Activated naive CD8-positive, alpha-beta T cell treated with anti-CD3 and anti-CD28 coated beads, Interleukin-2, amount 50 U/mL, for 24 hours (primary cell): Measurements from ENCODE around the gene DGKE.

Experiments used
- ATAC-seq: fragments of 150-1000 bp; cut with Tn5 transposase; one replicate; pipeline ENCODE4 v1.10.0; 2021
- DNase-seq: peaks from one replicate; pipeline ENCODE4 v3.0.0; 2021
- H3K27ac Mint-ChIP-seq: one replicate; pipeline ENCODE4 v1.8.0; 2021; ENCODE audit warnings: mild to moderate bottlenecking, mixed read lengths
- H3K27me3 Mint-ChIP-seq: one replicate; pipeline ENCODE4 v1.8.0; 2021; ENCODE audit warnings: mixed read lengths
- H3K36me3 Mint-ChIP-seq: one replicate; pipeline ENCODE4 v1.8.0; 2021; ENCODE audit warnings: low read depth, mixed read lengths
- H3K4me1 Mint-ChIP-seq: one replicate; pipeline ENCODE4 v1.8.0; 2021; ENCODE audit warnings: mixed read lengths
- H3K4me3 Mint-ChIP-seq: one replicate; pipeline ENCODE4 v1.8.0; 2021; ENCODE audit warnings: mild to moderate bottlenecking, moderate library complexity, mixed read lengths
- H3K9me3 Mint-ChIP-seq: one replicate; pipeline ENCODE4 v1.8.0; 2021; ENCODE audit warnings: mixed read lengths

DGKE gene

GRCh38 chr17:56884483-56885311, 50.7 kb downstream of the DGKE start:
- Mint-ChIP-seq H3K4me1 (peaks cover 3% of the 10 kb centered on the region), H3K4me3 (no peak overlapping the region), H3K9me3 (peaks cover 16% of the 10 kb centered on the region), H3K36me3 (peaks cover 34% of the 10 kb centered on the region), H3K27me3 (no peaks in the 10 kb centered on the region), H3K27ac (no peak overlapping the region)
- DNase-seq (no peak), ATAC-seq (peak; percentile 47)

GRCh38 chr17:56885312-56885657, 51.3 kb downstream of the DGKE start:
- H3K36me3 Mint-ChIP-seq, result peaks cover 40% of the 10 kb centered on the region
- no peak for ATAC-seq

GRCh38 chr17:56886288-56886731, 52.4 kb downstream of the DGKE start:
- H3K27ac Mint-ChIP-seq, result peak overlapping the region; percentile 44
- no peak for ATAC-seq
- H3K27me3 Mint-ChIP-seq, result no peaks in the 10 kb centered on the region
- H3K4me3 Mint-ChIP-seq, result no peak overlapping the region
- DNase-seq, result no peak
- peaks cover 3% of the 10 kb centered on the region for H3K4me1 Mint-ChIP-seq
- H3K36me3 Mint-ChIP-seq, result peaks cover 48% of the 10 kb centered on the region
- peaks cover 16% of the 10 kb centered on the region for H3K9me3 Mint-ChIP-seq

More at GRCh38 chr17:56885312-56885657, 51.3 kb downstream of the DGKE start:
- Mint-ChIP-seq H3K4me3 (no peak overlapping the region), H3K4me1 (peaks cover 3% of the 10 kb centered on the region), H3K9me3 (peaks cover 16% of the 10 kb centered on the region), H3K27ac (no peak overlapping the region), H3K27me3 (no peaks in the 10 kb centered on the region)
- DNase-seq, result no peak

GRCh38 chr17:56887105-56887504, 53.2 kb downstream of the DGKE start:
- Mint-ChIP-seq H3K27ac (no peak overlapping the region), H3K36me3 (peaks cover 52% of the 10 kb centered on the region), H3K27me3 (no peaks in the 10 kb centered on the region), H3K4me1 (peaks cover 3% of the 10 kb centered on the region), H3K4me3 (no peak overlapping the region), H3K9me3 (peaks cover 16% of the 10 kb centered on the region)
- no peak for DNase-seq
- no peak for ATAC-seq

GRCh38 chr17:56887552-56888467, 53.9 kb downstream of the DGKE start:
- H3K27me3 Mint-ChIP-seq, result no peaks in the 10 kb centered on the region
- peaks cover 16% of the 10 kb centered on the region for H3K9me3 Mint-ChIP-seq
- H3K4me3 Mint-ChIP-seq, result no peak overlapping the region
- no peak for DNase-seq
- H3K36me3 Mint-ChIP-seq, result peaks cover 59% of the 10 kb centered on the region
- ATAC-seq, result no peak
- H3K4me1 Mint-ChIP-seq, result peaks cover 3% of the 10 kb centered on the region
- H3K27ac Mint-ChIP-seq, result no peak overlapping the region

GRCh38 chr17:56890390-56890789, 56.4 kb downstream of the DGKE start:
- Mint-ChIP-seq H3K27me3 (no peaks in the 10 kb centered on the region), H3K9me3 (peaks cover 16% of the 10 kb centered on the region), H3K36me3 (peaks cover 79% of the 10 kb centered on the region), H3K27ac (no peak overlapping the region), H3K4me1 (no peaks in the 10 kb centered on the region), H3K4me3 (no peak overlapping the region)
- DNase-seq (no peak), ATAC-seq (no peak)

- H3K4me1 Mint-ChIP-seq, result no peaks in the 10 kb centered on the region
- ATAC-seq (no peak), DNase-seq (no peak)
- no peak overlapping the region for H3K4me3 Mint-ChIP-seq
- no peak overlapping the region for H3K27ac Mint-ChIP-seq
- H3K9me3 Mint-ChIP-seq, result peaks cover 16% of the 10 kb centered on the region
- peaks cover 82% of the 10 kb centered on the region for H3K36me3 Mint-ChIP-seq
- no peaks in the 10 kb centered on the region for H3K27me3 Mint-ChIP-seq
These were observed 57.1 kb downstream of the DGKE start for GRCh38 chr17:56890906-56891674.

GRCh38 chr17:56891751-56892150, 57.8 kb downstream of the DGKE start:
- Mint-ChIP-seq H3K9me3 (peaks cover 16% of the 10 kb centered on the region), H3K27me3 (no peaks in the 10 kb centered on the region), H3K4me3 (no peak overlapping the region), H3K4me1 (no peaks in the 10 kb centered on the region), H3K27ac (no peak overlapping the region), H3K36me3 (peaks cover 77% of the 10 kb centered on the region)
- ATAC-seq (peak; percentile 48), DNase-seq (peak; percentile 68)

- ATAC-seq (no peak), DNase-seq (no peak)
- Mint-ChIP-seq H3K4me1 (no peaks in the 10 kb centered on the region), H3K36me3 (peaks cover 72% of the 10 kb centered on the region), H3K9me3 (peaks cover 13% of the 10 kb centered on the region), H3K4me3 (no peak overlapping the region), H3K27ac (no peak overlapping the region), H3K27me3 (no peaks in the 10 kb centered on the region)
These were observed 58.4 kb downstream of the DGKE start for GRCh38 chr17:56892333-56892732.

GRCh38 chr17:56893503-56893902, 59.6 kb downstream of the DGKE start:
- no peak for DNase-seq
- Mint-ChIP-seq H3K36me3 (peaks cover 69% of the 10 kb centered on the region), H3K27me3 (no peaks in the 10 kb centered on the region), H3K9me3 (peaks cover 7% of the 10 kb centered on the region), H3K27ac (no peak overlapping the region), H3K4me3 (no peak overlapping the region), H3K4me1 (peaks cover 2% of the 10 kb centered on the region)
- ATAC-seq, result peak; percentile 20

- Mint-ChIP-seq H3K36me3 (peaks cover 63% of the 10 kb centered on the region), H3K4me1 (peaks cover 2% of the 10 kb centered on the region), H3K27me3 (no peaks in the 10 kb centered on the region), H3K4me3 (no peak overlapping the region), H3K9me3 (no peaks in the 10 kb centered on the region), H3K27ac (no peak overlapping the region)
- DNase-seq (no peak), ATAC-seq (no peak)
These were observed 61.0 kb downstream of the DGKE start for GRCh38 chr17:56894859-56895455.

- Mint-ChIP-seq H3K27ac (no peak overlapping the region), H3K4me1 (peaks cover 2% of the 10 kb centered on the region), H3K27me3 (no peaks in the 10 kb centered on the region), H3K36me3 (peaks cover 58% of the 10 kb centered on the region), H3K4me3 (no peak overlapping the region), H3K9me3 (no peaks in the 10 kb centered on the region)
- DNase-seq (no peak), ATAC-seq (no peak)
These were observed 62.4 kb downstream of the DGKE start for GRCh38 chr17:56896217-56896967.

- Mint-ChIP-seq H3K9me3 (no peaks in the 10 kb centered on the region), H3K27ac (no peak overlapping the region), H3K4me3 (no peak overlapping the region), H3K36me3 (peaks cover 60% of the 10 kb centered on the region), H3K27me3 (no peaks in the 10 kb centered on the region), H3K4me1 (peaks cover 2% of the 10 kb centered on the region)
- no peak for DNase-seq
- ATAC-seq, result no peak
These were observed 63.0 kb downstream of the DGKE start for GRCh38 chr17:56896968-56897359.
